ENCODE data around the gene MACC1. TPM values are rescaled to one million over a fixed set of nuclear protein-coding genes. Genes with fewer than 3 reads are reported as not detected.
"Not testable (repeated sequence)": the region's sequence is repeated elsewhere in the genome, so short reads cannot be mapped to it uniquely, and the experiment has no call there.

The MACC1 gene
- polyA plus RNA-seq, 3 donors from 2014 or later = 0.03 to 1.6 TPM; not detected in 1

DNA sequence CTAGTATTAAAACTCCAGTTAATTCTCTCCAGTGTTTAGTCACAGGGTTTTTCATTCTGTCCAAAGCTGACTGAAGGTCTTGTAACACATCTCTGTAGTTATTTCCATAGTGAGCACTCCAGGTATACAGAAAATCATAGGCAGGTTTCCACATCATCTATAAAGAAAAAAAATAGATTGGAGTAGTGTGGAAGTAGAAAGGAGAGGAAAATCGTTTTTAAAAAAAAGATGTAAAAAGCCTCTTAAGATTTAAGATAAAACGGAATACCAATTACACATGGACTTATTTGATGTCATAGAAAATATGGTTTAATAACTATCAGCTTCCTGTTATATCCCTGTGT is 76.2 kb downstream of the MACC1 start:
- Mint-ChIP-seq H3K4me1 (no peaks in the 10 kb centered on the region), H3K9me3 (peaks cover 0 to 6% (median 3%) of the 10 kb centered on the region in 6 donors), H3K27me3 (ENCODE audit: low read depth in 3 of 3) (no peaks in the 10 kb centered on the region), H3K36me3 (no peaks in the 10 kb centered on the region), H3K4me3 (no peak overlapping the region), H3K27ac (no peak overlapping the region)
- no peak for DNase-seq

DNA sequence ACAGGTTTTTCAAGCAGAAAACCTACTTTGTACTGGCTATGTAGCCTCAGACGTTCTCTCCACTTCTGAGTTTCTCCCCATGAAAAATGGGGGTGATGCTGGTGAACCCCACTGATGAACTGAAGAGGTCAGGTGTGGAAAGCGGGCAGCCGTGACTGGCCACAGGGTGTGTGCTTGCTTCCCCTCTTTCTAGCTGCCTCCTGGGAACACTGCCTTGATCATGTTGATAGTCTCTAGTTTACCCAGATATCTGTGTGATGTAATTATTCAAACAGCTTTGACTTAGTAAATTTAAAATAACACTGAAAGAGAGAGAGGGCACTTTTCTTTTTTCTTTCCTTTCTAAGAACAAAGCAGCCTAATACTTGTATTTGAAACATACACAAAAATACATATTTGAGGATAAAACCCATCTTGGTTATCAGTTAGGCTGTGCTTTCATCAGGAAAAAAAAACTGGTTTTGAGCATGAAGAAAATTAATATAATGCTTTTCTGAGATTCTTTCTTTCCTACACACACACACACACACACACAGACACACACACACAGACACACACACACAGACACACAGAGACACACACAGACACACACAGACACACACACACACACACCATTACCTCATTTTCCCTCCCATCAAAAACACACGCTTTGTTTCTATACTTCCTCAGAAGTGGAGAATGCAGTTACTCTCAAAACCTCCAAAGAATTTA is 76.7 kb downstream of the MACC1 start:
- H3K4me1 Mint-ChIP-seq = no peaks in the 10 kb centered on the region
- no peaks in the 10 kb centered on the region for H3K36me3 Mint-ChIP-seq
- no peaks in the 10 kb centered on the region for H3K27me3 Mint-ChIP-seq (ENCODE audit: low read depth in 3 of 3)
- H3K27ac Mint-ChIP-seq = no peak overlapping the region
- DNase-seq = no peak
- peaks cover 0 to 6% (median 3%) of the 10 kb centered on the region in 6 donors for H3K9me3 Mint-ChIP-seq
- H3K4me3 Mint-ChIP-seq = no peak overlapping the region

DNA sequence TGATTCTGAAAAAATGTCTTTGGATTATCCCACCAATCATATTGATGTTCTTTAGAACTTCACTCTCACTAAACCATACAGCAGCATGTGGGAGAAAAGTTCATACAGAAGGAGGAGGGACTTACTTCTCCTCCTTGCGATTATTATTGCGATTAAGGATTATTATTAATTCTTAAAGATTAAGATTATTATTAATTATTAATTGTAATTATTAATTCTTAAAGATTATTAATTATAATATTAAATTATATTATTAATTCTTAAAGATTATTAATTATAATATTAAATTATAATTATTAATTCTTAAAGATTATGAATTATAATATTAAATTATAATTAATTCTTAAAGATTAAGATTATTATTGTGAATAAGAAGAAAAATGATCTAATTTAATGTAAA is 80.5 kb downstream of the MACC1 start:
- Mint-ChIP-seq H3K9me3 (peaks cover 0 to 6% (median 2%) of the 10 kb centered on the region in 6 donors), H3K27me3 (ENCODE audit: low read depth in 3 of 3) (no peaks in the 10 kb centered on the region), H3K4me3 (no peak overlapping the region), H3K4me1 (no peaks in the 10 kb centered on the region), H3K27ac (no peak overlapping the region), H3K36me3 (no peaks in the 10 kb centered on the region)
- DNase-seq = no peak

DNA sequence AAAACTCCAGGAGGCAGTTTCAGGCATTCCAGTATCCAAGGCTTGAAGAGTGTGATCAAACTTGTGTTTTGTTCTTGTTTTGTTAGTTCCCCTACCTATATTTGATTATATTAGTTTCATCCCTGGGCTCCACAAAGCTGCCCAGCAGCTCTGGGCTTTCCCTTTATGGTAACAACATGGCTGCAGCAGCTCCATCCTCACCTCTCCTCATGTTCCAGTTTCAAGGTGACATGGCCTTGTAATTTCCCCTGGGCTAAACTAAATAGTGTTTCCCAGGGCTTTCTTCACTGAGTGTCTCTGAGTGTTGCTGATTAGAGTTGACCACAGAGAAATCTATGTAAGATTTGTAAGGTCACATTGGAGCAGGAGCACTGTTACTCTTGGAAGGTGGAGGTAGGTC is 83.4 kb downstream of the MACC1 start:
- Mint-ChIP-seq H3K4me1 (no peaks in the 10 kb centered on the region), H3K9me3 (peaks cover 0 to 1% (median 0%) of the 10 kb centered on the region in 6 donors), H3K27ac (no peak overlapping the region), H3K36me3 (no peaks in the 10 kb centered on the region), H3K4me3 (no peak overlapping the region), H3K27me3 (ENCODE audit: low read depth in 3 of 3) (no peaks in the 10 kb centered on the region)
- DNase-seq = no peak

DNA sequence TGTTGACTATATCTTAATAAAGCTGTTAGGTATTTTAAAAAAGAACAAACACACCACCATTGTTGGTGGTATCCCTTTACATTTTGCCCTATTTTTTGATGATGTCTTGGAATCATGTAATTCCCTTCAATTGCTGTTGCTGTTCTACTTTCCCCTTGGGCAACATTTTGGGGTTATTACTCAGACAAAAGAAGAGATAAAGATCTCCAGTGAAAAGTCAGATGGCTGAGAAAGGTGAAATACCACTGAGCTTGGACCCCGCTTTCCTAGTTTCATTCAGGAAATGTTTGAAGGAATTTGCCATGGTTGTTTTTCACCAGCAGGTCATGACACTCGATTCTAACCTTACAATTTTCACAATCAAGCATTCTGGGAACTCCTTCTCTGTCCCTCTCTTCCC is 84.6 kb downstream of the MACC1 start:
- Mint-ChIP-seq H3K27me3 (ENCODE audit: low read depth in 3 of 3) (no peaks in the 10 kb centered on the region), H3K4me1 (no peaks in the 10 kb centered on the region), H3K36me3 (no peaks in the 10 kb centered on the region), H3K9me3 (peaks cover 0 to 1% (median 0%) of the 10 kb centered on the region in 6 donors), H3K27ac (no peak overlapping the region), H3K4me3 (no peak overlapping the region)
- no peak for DNase-seq

DNA sequence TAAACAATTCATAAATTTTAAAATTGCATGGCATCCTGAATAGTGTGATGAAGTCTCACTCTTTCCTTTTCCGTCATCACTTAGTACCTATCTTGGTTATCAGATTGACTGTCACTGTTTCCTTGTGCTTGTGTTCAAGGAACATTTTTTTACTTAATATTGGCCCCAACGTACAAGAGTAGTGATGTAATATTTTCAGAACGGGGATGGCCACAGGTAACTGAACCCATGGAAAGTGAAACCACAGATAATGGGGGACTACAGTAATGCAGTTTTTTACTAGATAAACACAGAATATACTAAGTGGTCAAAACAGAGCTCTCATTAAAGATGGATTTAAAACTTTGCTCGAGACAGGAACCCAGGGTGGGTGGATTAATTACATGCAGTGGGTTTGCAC is 85.4 kb downstream of the MACC1 start:
- H3K4me3 Mint-ChIP-seq = no peak overlapping the region
- no peak overlapping the region for H3K27ac Mint-ChIP-seq
- no peaks in the 10 kb centered on the region for H3K27me3 Mint-ChIP-seq (ENCODE audit: low read depth in 3 of 3)
- H3K36me3 Mint-ChIP-seq = no peaks in the 10 kb centered on the region
- peaks cover 0 to 2% (median 0%) of the 10 kb centered on the region in 6 donors for H3K9me3 Mint-ChIP-seq
- DNase-seq = no peak
- H3K4me1 Mint-ChIP-seq = no peaks in the 10 kb centered on the region

DNA sequence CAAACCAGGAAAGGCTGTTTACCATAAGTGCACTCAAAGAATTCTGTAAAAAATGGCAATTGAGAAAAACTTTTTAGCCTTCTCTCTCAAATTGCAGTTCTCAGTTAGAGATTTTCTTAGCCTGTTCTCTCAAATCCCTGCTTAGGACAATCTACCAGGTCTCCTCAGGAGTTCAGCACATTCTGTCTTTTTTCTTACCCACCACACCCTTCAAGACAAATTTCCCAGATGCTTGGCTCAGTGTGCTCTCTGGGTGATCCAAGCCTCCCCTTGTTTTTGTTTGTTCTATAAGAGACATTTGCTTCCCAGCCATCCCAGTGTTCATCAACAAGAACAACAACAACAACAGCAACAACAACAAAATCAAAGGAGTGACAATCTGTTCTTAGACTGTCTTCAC is 87.3 kb downstream of the MACC1 start:
- H3K4me1 Mint-ChIP-seq = no peaks in the 10 kb centered on the region
- H3K4me3 Mint-ChIP-seq = no peak overlapping the region
- H3K36me3 Mint-ChIP-seq = no peaks in the 10 kb centered on the region
- H3K9me3 Mint-ChIP-seq = peaks cover 0 to 5% (median 0%) of the 10 kb centered on the region in 6 donors
- DNase-seq = no peak
- no peaks in the 10 kb centered on the region for H3K27me3 Mint-ChIP-seq (ENCODE audit: low read depth in 3 of 3)
- H3K27ac Mint-ChIP-seq = no peak overlapping the region

DNA sequence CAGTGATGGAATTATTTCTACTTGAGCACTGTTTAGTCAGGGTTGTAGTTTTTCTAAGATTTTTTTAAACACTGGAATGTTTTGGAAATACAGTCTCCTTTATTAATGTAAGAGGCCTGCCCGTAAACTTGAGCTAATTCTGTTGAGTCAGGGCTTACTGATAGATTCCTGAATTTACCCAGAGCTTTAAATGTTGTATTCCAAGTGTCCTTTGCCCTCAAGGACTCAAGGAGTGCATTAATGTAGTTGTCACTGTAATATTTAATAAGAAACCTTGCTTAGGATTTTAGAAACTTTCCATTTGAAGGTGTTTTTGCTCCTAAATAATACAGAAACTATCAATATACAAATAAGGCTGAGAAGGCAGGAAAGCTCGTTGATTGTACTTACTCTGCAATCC is 89.2 kb downstream of the MACC1 start:
- Mint-ChIP-seq H3K36me3 (no peaks in the 10 kb centered on the region), H3K27me3 (ENCODE audit: low read depth in 3 of 3) (no peaks in the 10 kb centered on the region), H3K4me3 (no peak overlapping the region), H3K27ac (no peak overlapping the region), H3K4me1 (no peaks in the 10 kb centered on the region), H3K9me3 (peaks cover 0 to 5% (median 0%) of the 10 kb centered on the region in 6 donors)
- DNase-seq = no peak

DNA sequence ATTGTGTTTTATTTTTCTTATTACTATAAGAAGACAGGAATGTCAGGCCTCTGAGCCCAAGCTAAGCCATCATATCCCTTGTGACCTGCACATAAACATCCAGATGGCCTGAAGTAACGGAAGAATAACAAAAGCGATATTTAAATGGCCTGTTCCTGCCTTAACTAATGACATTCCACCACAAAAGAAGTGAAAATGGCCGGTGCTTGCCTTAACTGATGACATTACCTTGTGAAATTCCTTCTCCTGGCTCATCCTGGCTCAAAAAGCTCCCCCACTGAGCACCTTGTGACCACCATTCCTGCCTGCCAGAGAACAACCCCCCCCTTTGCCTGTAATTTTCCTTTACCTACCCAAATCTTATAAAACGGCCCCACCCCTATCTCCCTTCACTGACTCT is 91.1 kb downstream of the MACC1 start:
- not testable (repeated sequence) for H3K27ac Mint-ChIP-seq; H3K36me3 Mint-ChIP-seq; H3K9me3 Mint-ChIP-seq; DNase-seq; H3K4me1 Mint-ChIP-seq; H3K4me3 Mint-ChIP-seq; H3K27me3 Mint-ChIP-seq (ENCODE audit: low read depth in 3 of 3)

DNA sequence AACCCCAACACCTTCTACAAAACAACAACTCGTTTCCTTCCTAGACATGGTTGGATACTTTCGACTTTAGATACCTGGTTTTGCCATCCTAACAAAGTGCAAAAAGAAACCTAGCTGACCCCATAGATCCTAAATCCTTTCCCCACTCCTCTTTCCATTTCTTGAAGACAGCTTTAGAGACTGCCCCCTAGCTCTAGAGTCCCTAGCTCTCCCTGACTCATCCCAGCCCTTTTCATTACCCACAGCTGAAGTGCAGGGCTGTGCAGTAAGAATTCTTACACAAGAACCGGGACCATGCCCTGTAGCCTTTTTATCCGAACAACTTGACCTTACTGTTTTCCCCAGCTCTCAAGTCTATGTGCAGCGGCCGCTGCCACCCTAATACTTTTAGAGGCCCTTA is 93.1 kb downstream of the MACC1 start:
- not testable (repeated sequence) for H3K4me3 Mint-ChIP-seq; H3K36me3 Mint-ChIP-seq; H3K4me1 Mint-ChIP-seq; H3K27ac Mint-ChIP-seq; DNase-seq; H3K27me3 Mint-ChIP-seq (ENCODE audit: low read depth in 3 of 3); H3K9me3 Mint-ChIP-seq

DNA sequence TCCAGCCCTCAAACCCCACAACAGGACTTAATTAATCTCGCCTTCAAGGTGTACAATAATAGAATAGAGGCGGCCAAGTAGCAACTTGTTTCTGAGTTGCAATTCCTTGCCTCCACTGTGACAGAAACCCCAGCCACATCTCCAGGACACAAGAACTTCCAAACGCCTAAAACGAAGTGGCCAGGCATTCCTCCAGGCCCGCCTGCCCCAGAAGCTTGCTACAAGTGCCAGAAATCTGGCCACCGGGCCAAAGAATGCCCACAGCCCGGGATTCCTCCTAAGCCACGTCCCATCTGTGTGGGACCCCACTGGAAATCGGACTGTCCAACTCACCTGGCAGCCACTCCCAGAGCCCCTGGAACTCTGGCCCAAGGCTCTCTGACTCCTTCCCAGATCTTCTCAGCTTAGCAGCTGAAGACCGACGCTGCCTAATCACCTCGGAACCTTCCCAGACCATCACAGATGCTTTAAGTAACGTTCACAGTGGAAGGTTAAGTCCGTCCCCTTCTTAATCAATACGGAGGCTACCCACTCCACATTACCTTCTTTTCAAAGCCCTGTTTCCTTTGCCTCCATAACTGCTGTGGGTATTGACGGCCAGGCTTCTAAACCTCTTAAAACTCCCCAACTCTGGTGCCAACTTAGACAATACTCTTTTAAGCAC is 94.4 kb downstream of the MACC1 start:
- H3K4me1 Mint-ChIP-seq; H3K4me3 Mint-ChIP-seq; H3K36me3 Mint-ChIP-seq; H3K27me3 Mint-ChIP-seq (ENCODE audit: low read depth in 3 of 3); DNase-seq; H3K9me3 Mint-ChIP-seq; H3K27ac Mint-ChIP-seq: not testable (repeated sequence)

DNA sequence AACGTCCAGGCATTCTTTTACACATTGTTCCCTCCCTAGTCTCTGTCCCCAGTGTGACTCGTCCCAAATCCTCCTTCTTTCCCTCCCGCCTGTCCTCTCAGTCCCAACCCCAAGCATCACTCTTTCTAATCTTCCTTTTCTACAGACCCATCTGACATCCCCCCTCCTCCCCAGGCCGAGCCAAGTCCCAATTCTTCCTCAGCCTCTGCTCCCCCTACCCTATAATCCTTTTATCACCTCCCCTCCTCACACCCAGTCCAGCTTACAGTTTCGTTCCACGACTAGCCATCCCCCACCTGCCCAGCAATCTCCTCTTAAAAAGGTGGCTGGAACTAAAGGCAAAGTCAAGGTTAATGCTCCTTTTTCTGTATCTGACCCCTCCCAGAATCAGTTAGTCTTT is 95.1 kb downstream of the MACC1 start:
- Mint-ChIP-seq H3K4me1 (no peaks in the 10 kb centered on the region), H3K36me3 (no peaks in the 10 kb centered on the region), H3K4me3 (no peak overlapping the region), H3K27ac (no peak overlapping the region), H3K9me3 (peaks cover 0 to 8% (median 4%) of the 10 kb centered on the region in 6 donors), H3K27me3 (ENCODE audit: low read depth in 3 of 3) (peaks cover 0 to 2% (median 0%) of the 10 kb centered on the region in 3 donors)
- DNase-seq = no peak

DNA sequence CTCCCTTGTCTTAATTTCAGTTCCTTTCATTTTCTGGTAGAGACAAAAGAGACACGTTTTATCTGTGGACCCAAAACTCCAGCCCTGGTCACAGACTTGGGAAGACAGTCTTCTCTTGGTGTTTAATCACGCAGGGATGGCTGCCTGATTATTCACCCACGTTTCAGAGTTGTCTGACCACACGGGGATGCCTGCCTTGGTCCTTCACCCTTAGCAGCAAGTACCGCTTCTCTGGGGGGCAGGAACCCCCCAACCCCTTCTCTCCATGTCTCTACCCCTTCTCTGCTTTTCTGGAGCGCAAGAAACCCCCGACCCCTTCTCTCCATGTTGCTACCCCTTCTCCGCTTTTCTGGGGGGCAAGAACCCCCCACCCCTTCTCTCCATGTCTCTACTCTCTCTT is 95.8 kb downstream of the MACC1 start:
- Mint-ChIP-seq H3K4me3 (no peak overlapping the region), H3K4me1 (no peaks in the 10 kb centered on the region), H3K27ac (no peak overlapping the region)

DNA sequence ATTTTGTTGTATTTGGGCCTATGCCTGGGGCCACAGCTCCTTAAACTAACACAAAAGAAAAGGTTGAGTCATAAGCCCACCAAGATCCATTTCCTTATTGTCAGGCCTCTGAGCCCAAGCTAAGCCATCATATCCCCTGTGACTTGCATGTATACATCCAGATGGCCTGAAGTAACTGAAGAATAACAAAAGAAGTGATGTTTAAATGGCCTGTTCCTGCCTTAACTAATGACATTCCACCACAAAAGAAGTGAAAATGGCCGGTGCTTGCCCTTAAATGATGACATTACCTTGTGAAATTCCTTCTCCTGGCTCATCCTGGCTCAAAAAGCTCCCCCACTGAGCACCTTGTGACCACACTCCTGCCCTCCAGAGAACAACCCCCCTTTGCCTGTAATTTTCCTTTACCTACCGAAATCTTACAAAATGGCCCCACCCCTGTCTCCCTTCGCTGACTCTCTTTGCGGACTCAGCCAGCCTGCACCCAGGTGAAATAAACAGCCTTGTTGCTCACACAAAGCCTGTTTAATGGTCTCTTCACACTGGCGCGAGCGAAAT is 96.5 kb downstream of the MACC1 start:
- not testable (repeated sequence) for H3K36me3 Mint-ChIP-seq; H3K9me3 Mint-ChIP-seq; H3K27ac Mint-ChIP-seq; DNase-seq; H3K4me1 Mint-ChIP-seq; H3K4me3 Mint-ChIP-seq; H3K27me3 Mint-ChIP-seq (ENCODE audit: low read depth in 3 of 3)

More for the DNA sequence above, 95.8 kb downstream of the MACC1 start:
- H3K9me3 Mint-ChIP-seq = peaks cover 0 to 8% (median 3%) of the 10 kb centered on the region in 6 donors
- H3K27me3 Mint-ChIP-seq (ENCODE audit: low read depth in 3 of 3) = peaks cover 0 to 2% (median 0%) of the 10 kb centered on the region in 3 donors
- H3K36me3 Mint-ChIP-seq = no peaks in the 10 kb centered on the region
- no peak for DNase-seq

DNA sequence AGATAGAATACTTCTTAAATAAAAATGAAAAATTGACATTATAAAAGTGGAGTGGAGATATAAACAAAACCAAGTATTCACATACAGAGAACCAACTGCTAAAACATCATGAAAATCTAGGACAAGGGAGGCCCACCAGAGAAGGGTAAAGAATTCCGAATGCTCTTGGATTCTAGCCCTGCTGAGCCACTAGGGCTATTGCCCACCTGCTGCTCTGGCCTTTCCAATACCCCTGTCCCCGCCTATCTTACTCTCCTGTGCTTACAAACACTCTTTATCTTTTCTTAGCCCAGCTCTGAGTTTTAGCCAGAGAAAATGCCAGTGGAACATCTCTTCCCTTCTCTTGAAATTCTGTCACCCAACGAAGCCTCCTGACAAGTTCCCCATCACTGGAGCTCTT is 100.3 kb downstream of the MACC1 start:
- Mint-ChIP-seq H3K9me3 (peaks cover 0 to 3% (median 3%) of the 10 kb centered on the region in 6 donors), H3K27me3 (ENCODE audit: low read depth in 3 of 3) (peaks cover 0 to 2% (median 0%) of the 10 kb centered on the region in 3 donors), H3K36me3 (no peaks in the 10 kb centered on the region), H3K4me3 (no peak overlapping the region), H3K27ac (no peak overlapping the region), H3K4me1 (no peaks in the 10 kb centered on the region)
- no peak for DNase-seq

Measured in immature natural killer cell (primary cell).